Hepatic stellate cell (primary cell): ENCODE data around the gene DOLPP1.
"Not testable (repeated sequence)": the region's sequence is repeated elsewhere in the genome, so short reads cannot be mapped to it uniquely, and the experiment has no call there.

ENCODE experiments used
- DNase-seq: peaks from one replicate; pipeline ENCODE4 v3.0.0; 2011; ENCODE audit warnings: low spot score

The DOLPP1 gene

DNA sequence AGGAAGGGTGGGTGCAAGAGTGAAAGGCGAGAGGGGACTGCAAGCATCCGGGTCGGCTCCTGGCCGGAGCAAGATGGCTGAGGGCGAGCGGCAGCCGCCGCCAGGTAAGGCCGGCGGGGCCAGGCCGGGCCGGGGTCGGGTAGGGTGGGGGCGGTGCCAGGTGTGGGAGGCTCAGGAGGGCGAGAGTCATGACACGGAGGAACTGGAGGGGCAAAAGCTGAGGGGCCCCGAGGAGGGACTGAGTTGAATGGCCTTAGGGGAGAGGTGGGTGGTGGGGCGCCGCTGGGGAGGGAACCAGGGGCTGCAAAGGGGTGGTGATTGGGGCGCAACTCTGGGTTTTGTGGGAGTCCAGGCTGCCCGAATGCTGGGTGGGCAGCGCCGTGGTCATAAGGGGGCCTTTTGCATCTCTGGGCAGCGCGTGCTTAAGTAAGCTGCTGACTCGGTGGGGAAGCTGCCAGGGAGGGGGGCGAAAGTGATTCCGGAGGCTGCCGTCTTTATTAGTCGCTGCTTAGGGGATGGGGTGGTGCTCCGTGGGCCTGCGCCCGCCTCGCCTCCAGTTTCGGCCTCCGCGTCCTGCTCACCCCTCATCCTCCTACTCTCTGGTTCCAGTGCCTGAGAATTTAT lies 30.7 kb downstream of the DOLPP1 start:
- DNase-seq, result peak; percentile 63

- not testable (repeated sequence) for DNase-seq
Observed at GRCh38 chr9:129112526-129112925, 31.6 kb downstream of the DOLPP1 start.

DNA sequence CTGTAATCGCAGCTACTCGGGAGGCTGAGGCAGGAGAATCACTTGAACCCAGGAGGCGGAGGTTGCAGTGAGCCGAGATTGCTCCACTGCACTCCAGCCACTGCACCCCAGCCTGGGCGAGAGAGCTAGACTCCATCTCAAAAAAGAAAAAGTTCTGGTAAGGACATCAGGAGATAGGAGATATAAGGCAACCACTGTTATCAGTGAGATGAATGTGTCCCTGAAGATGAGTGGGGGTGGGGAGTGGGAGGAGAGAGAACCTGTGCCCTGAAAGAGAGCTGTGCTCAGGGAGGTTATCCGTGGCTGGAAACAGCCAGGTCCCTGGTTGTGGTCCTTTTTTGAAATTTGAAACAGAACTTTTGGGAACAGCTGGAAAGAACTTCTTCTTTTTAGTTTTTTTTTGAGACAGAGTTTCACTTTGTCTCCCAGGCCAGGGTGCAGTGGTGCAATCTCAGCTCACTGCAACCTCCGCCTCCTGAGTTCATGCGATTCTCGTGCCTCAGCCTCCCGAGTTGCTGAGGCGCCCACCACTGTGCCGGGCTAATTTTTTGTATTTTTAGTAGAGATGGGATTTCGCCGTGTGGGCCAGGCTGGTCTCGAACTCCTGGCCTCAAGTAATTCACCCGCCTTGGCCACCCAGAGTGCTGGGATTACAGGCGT lies 32.9 kb downstream of the DOLPP1 start:
- no peak for DNase-seq

DNA sequence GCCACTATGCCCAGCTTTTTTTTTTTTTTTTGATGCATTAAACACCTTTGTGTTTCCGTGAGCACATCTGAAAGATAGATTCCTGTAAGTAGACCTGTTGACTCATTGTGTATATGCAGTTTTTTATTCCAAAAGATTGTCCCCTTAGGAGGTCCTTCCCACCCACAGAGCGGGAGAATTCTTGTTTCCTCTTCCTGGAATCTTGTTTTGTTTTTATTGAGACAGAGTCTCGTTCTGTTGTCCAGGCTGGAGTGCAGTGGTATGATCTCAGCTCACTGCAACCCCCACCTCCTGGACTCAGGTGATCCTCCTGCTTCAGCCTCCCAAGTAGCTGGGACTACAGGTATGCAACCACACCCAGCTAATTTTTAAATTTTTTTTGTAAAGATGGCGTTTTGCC lies 37.9 kb downstream of the DOLPP1 start:
- DNase-seq, result no peak

- no peak for DNase-seq
Observed at GRCh38 chr9:129121483-129121882, 40.6 kb downstream of the DOLPP1 start.

DNA sequence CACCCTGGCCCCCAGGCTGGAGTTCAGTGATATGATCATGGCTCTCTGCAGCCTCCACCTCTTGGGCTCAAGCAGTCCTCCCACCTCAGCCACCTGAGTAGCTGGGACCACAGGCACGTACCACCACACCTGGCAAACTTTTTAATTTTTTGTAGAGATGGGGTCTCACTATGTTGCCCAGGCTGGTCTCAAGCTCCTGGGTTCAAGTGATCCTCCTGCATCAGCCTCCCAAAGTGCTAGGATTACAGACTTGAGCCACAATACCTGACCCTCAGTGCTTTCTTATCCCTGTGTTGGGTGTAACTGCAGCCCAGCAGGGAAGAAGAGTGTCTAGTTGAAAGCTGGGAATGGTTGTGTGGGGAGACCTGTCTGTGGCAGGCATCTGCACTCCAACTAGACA lies 41.2 kb downstream of the DOLPP1 start:
- DNase-seq, result no peak

GRCh38 chr9:129122976-129123375 lies 42.1 kb downstream of the DOLPP1 start:
- not testable (repeated sequence) for DNase-seq

DNA sequence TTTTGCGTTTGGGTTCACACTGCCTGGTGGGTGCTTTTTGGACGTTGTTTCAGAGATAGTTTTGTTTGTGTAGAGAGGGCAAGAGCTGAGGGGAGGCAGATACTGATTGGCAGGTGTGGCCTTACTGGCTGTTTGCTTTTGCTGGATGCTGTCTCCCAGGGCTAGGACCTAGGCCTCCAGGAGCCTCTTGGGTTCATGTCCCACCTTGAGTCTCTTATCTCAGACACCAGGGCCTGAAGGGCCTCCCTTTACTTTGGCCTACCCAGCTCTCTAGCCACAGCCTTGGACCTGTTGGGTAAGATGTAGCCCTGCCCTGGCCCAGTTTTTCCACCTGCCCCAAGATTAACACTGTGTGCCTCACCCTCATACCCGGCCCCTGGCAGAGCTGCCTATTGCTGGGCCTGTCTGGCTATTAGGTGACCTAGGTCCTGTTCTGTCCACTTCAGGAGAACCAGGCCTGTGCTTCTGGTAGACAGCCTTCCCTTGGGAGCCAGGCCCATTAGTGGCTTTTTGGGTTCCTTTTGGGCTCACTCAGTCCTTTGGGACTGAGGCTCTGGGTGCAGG lies 43.7 kb downstream of the DOLPP1 start:
- no peak for DNase-seq

DNA sequence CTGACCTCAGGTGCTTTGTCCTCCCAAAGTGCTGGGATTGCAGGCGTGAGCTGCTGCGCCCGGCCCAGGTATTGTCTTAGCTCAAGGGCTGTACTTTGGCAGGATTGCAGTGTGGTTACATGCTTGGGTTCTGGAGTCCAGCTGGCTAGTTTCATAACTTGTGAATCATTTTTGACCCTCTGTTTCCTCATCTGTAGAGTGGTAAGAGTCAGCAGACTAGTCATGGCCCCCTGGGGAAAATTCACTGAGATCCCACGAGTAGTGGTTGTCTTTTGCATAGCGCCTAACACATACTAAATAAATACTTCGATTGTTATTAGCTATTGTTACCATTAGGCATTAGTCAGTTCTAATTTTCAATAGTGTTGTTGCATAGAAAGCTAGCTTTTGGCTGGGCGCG lies 44.6 kb downstream of the DOLPP1 start:
- DNase-seq, result peak; percentile 79

GRCh38 chr9:129126749-129127618 lies 46.1 kb downstream of the DOLPP1 start:
- no peak for DNase-seq

GRCh38 chr9:129128689-129129088 lies 47.8 kb downstream of the DOLPP1 start:
- DNase-seq, result no peak

DNA sequence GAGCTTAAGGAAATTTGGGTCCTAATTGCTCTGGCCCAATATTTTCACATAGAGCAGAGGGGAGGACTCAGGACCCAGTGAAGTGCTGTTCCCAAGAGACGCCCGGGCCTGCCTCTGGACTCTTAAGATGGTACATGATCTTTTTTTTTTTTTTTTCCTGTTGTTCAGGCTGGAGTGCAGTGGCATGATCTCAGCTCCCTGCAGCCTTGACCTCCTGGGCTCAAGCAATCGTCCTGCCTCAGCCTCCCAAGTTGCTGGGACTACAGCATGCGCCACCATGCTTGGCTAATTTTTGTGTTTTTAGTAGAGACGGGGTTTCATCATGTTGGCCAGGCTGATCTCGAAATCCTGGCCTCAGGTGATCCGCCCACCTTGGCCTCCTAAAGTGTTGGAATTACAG lies 49.4 kb downstream of the DOLPP1 start:
- not testable (repeated sequence) for DNase-seq

- no peak for DNase-seq
Observed at GRCh38 chr9:129130791-129131190, 49.9 kb downstream of the DOLPP1 start.

- peak; percentile 82 for DNase-seq
Observed at GRCh38 chr9:129131300-129132145, 50.6 kb downstream of the DOLPP1 start.

DNA sequence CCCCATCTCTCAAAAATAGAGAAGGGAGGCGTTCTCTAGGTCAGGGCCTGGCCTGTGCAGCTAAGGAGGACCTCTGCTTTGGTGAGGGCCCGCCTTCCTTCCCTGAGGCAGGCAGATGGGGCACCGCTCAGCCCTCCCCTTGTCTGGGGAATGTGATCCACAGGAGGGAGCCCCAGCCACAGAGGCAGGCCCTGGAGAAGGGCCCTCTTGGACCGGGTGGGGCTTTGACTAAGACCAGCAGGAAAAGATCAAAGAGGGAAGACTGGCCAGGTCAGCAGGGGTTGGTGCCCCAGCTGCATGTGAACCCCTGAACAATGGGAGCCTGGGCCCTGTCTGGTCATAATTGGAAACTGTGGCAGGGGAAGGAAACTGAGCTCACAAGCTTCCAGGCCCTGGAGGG lies 52.2 kb downstream of the DOLPP1 start:
- DNase-seq, result no peak

DNA sequence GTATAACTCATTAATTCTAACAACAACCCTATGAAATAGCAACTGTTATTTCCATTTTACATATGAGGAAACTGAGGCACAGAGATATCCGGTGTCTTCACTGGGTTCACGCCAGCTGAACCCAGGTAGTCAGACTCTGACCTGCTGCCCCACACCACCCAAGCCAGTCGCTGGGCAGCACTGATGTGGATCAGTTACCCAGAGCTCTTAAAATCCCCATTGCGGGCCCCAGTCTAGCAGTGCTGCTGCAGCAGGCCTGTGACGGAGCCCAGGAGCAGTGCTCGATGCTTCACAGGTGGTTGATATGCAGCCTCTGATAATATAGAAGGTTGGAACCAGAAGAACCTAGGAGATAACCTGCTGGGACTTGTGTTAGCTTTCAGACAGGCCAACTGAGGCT lies 54.6 kb downstream of the DOLPP1 start:
- DNase-seq, result no peak

- no peak for DNase-seq
Observed at GRCh38 chr9:129136446-129137035, 55.6 kb downstream of the DOLPP1 start.

- no peak for DNase-seq
Observed at GRCh38 chr9:129137292-129138143, 56.6 kb downstream of the DOLPP1 start.

DNA sequence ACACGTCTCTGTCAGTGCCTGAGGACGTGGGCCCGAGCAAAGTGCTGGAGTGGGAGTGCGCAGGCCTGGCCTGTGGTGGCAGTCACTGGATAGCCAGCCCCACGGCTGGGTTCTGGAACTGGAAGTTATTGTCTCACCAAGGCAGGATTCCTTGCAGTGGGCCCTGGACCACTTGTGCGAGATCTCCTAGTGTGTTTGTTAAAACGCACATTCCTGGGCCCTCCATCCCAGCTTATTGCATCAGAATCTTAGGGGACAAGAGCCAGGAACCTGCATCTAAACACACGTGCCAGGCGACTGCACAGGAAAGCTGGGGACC lies 57.2 kb downstream of the DOLPP1 start:
- no peak for DNase-seq

DNA sequence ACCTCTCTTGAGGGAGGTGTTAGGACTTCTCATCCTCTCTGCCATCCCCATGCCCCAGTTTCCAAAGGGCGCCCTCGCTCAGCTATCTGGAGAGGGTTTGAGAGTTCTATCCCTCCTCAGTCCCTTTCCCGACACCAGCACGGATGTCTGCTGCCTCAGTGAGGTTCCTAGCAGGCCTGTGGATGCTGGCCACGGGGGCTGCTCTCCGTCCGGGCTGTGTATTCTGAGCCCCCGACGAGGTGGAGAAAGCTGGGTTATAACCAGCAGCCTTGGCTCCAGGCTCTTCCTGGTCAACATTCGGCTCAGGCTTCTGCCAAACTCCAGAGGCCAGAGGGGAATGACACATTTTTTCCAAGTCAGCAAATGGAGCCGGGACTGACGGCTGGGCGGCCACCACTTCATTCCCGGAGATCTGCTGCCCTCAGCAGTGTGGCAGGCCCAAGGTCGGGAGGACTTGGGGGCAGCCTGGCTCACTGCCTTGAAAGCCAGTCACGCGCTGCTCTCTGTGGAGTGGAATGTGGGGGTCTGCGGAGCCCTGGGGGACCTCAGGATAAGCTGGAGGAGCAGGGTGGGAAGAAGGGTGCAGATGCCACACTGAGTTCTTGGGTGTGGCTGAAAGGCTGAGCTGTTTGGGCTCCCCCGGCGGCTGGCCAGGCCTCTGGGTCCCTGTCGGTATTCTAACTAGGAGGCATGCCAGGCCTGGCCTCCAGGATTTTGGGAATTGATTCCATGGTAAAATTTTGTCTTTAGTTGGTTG lies 57.7 kb downstream of the DOLPP1 start:
- peak; percentile 72 for DNase-seq
